IMR-90 (cell line): ENCODE results near the gene SPAG9. TPM values are rescaled to one million over a fixed set of nuclear protein-coding genes. Genes with fewer than 3 reads are reported as not detected.

Source experiments
- ATAC-seq: fragments of 200-7000 bp; cut with Tn5 transposase; 2 replicates; pipeline ENCODE4 v1.9.1; 2020; ENCODE audit warnings: low read depth, mild to moderate bottlenecking, moderate library complexity
- BruUV-seq: library from RNA; stranded (reverse); fragments of 400-500 nt; replicated peaks from 2 replicates; lab custom pipeline; 2021; lab: Mats Ljungman, UMichigan
- CTCF ChIA-PET: fragments of 300-600 bp; formaldehyde crosslinking; extraction: SDS; loops from one replicate; lab custom pipeline; 2021; ENCODE audit warnings: antibody characterized with exemption; lab: Yijun Ruan, JAX
- POLR2A ChIA-PET: fragments of 300-600 bp; sonication (Branson Sonifier 250); formaldehyde crosslinking; loops from one replicate; lab custom pipeline; 2022; ENCODE audit warnings: antibody characterized with exemption; ENCODE audit not compliant: unreplicated experiment; lab: Charles Lee
- DNase-seq: peaks from one replicate; pipeline ENCODE4 v3.0.0; 2013
- H2AFZ ChIP-seq: replicated peaks from 2 replicates; pipeline ENCODE3; 2013; ENCODE audit warnings: low read length, mild to moderate bottlenecking; ENCODE audit not compliant: poor library complexity
- H2AK5ac ChIP-seq: 2 replicates; pipeline ENCODE4 v1.6.1; 2013; ENCODE audit warnings: low read depth, low read length, inconsistent platforms
- H2AK9ac ChIP-seq: replicated peaks from 2 replicates; pipeline ENCODE3; 2013; ENCODE audit warnings: mild to moderate bottlenecking, low read depth, low read length, moderate library complexity; ENCODE audit not compliant: poor library complexity
- H2BK120ac ChIP-seq: 2 replicates; pipeline ENCODE4 v1.6.1; 2013; ENCODE audit warnings: low read depth, low read length, inconsistent platforms
- H2BK15ac ChIP-seq: 3 replicates; pipeline ENCODE4 v1.6.1; 2013; ENCODE audit warnings: low read depth, low read length, inconsistent platforms
- H2BK20ac ChIP-seq: 2 replicates; pipeline ENCODE4 v1.6.1; 2013; ENCODE audit warnings: low read depth, mild to moderate bottlenecking, inconsistent platforms, low read length, moderate library complexity
- H2BK5ac ChIP-seq: 2 replicates; pipeline ENCODE4 v1.6.1; 2013; ENCODE audit warnings: mild to moderate bottlenecking, low read depth, low read length, inconsistent platforms; ENCODE audit not compliant: poor library complexity, severe bottlenecking
- H3K14ac ChIP-seq: replicated peaks from 2 replicates; pipeline ENCODE4 v1.6.1; 2013; ENCODE audit warnings: low read depth, low read length, inconsistent platforms
- H3K18ac ChIP-seq: 2 replicates; pipeline ENCODE4 v1.6.1; 2013; ENCODE audit warnings: low read depth, low read length, control low read depth
- H3K23ac ChIP-seq: 2 replicates; pipeline ENCODE4 v1.6.1; 2013; ENCODE audit warnings: low read depth, low read length, inconsistent platforms
- H3K27ac ChIP-seq: 2 replicates; pipeline ENCODE4 v1.5.1; 2013; ENCODE audit warnings: mild to moderate bottlenecking, control low read depth, low read length; ENCODE audit not compliant: insufficient read depth
- H3K27me3 ChIP-seq: 2 replicates; pipeline ENCODE4 v1.6.1; 2013; ENCODE audit warnings: low read length; ENCODE audit not compliant: control insufficient read depth, insufficient read depth
- H3K36me3 ChIP-seq: 2 replicates; pipeline ENCODE4 v1.6.1; 2013; ENCODE audit warnings: low read length, mixed read lengths; ENCODE audit not compliant: control insufficient read depth, insufficient read depth
- H3K4ac ChIP-seq: 2 replicates; pipeline ENCODE4 v1.6.1; 2013; ENCODE audit warnings: low read depth, low read length, inconsistent platforms
- H3K4me1 ChIP-seq: 2 replicates; pipeline ENCODE4 v1.6.1; 2013; ENCODE audit warnings: low read length, mixed read lengths; ENCODE audit not compliant: control insufficient read depth, insufficient read depth
- H3K4me2 ChIP-seq: 2 replicates; pipeline ENCODE4 v1.6.1; 2013; ENCODE audit warnings: low read depth, mild to moderate bottlenecking, control low read depth, low read length, moderate library complexity
- H3K4me3 ChIP-seq: 2 replicates; pipeline ENCODE4 v1.5.1; 2013; ENCODE audit warnings: low read depth, mild to moderate bottlenecking, control low read depth, low read length, moderate library complexity; ENCODE audit not compliant: insufficient read depth
- H3K56ac ChIP-seq: 2 replicates; pipeline ENCODE4 v1.6.1; 2013; ENCODE audit warnings: low read length, inconsistent platforms; ENCODE audit not compliant: insufficient read depth; ENCODE audit errors: extremely low read depth
- H3K79me1 ChIP-seq, 2 experiments: 2 replicates each; pipeline ENCODE4 v1.6.1; 2013; ENCODE audit warnings: low read length in 2 of 2, inconsistent platforms in 1 of 2, low read depth in 1 of 2
- H3K9ac ChIP-seq: 2 replicates; pipeline ENCODE4 v1.6.1; 2013; ENCODE audit warnings: low read depth, low read length, control low read depth
- H3K9me1 ChIP-seq: 2 replicates; pipeline ENCODE4 v1.6.1; 2013; ENCODE audit warnings: low read length, inconsistent platforms; ENCODE audit not compliant: insufficient read depth
- H3K9me3 ChIP-seq: 2 replicates; pipeline ENCODE4 v1.6.1; 2013; ENCODE audit warnings: low read length; ENCODE audit not compliant: control insufficient read depth, insufficient read depth
- H4K20me1 ChIP-seq: 2 replicates; pipeline ENCODE4 v1.6.1; 2013; ENCODE audit warnings: low read length, inconsistent platforms; ENCODE audit not compliant: insufficient read depth
- H4K5ac ChIP-seq: 2 replicates; pipeline ENCODE4 v1.6.1; 2013; ENCODE audit warnings: mild to moderate bottlenecking, low read depth, low read length, control low read depth
- H4K8ac ChIP-seq, 2 experiments: 2 replicates each; pipeline ENCODE4 v1.6.1; 2013; ENCODE audit warnings: low read depth in 2 of 2, low read length in 2 of 2, control low read depth in 1 of 2, inconsistent platforms in 1 of 2
- H4K91ac ChIP-seq: 2 replicates; pipeline ENCODE4 v1.6.1; 2013; ENCODE audit warnings: low read depth, low read length, inconsistent platforms; ENCODE audit not compliant: insufficient read depth
- BHLHE40 ChIP-seq: fragments of 150-350 bp; IDR thresholded peaks from 2 replicates; pipeline ENCODE4 v1.6.1; 2016; ENCODE audit warnings: mild to moderate bottlenecking, low read depth, low read length
- CEBPB ChIP-seq: IDR thresholded peaks from 2 replicates; pipeline ENCODE4 v1.6.1; 2012; ENCODE audit warnings: low read depth, low read length, improper control_type of control experiment
- CHD1 ChIP-seq: IDR thresholded peaks from 2 replicates; pipeline ENCODE4 v1.6.1; 2012; ENCODE audit warnings: low read depth, low read length, improper control_type of control experiment
- FOS ChIP-seq: fragments of 150-350 bp; IDR thresholded peaks from 2 replicates; pipeline ENCODE4 v1.6.1; 2016; ENCODE audit warnings: low read depth, low read length
- MAFK ChIP-seq: IDR thresholded peaks from 2 replicates; pipeline ENCODE4 v1.6.1; 2012; ENCODE audit warnings: low read depth, low read length, improper control_type of control experiment
- MAZ ChIP-seq: IDR thresholded peaks from 2 replicates; pipeline ENCODE4 v1.6.1; 2012; ENCODE audit warnings: low read depth, mild to moderate bottlenecking, low read length, improper control_type of control experiment, moderate library complexity, borderline replicate concordance
- MXI1 ChIP-seq: IDR thresholded peaks from 2 replicates; pipeline ENCODE4 v1.6.1; 2012; ENCODE audit warnings: low read depth, mild to moderate bottlenecking, low read length, moderate library complexity, borderline replicate concordance
- NFE2L2 ChIP-seq: fragments of 150-350 bp; IDR thresholded peaks from 2 replicates; pipeline ENCODE4 v1.6.1; 2016; ENCODE audit warnings: low read depth, mild to moderate bottlenecking, low read length
- POLR2A ChIP-seq: IDR thresholded peaks from 2 replicates; pipeline ENCODE4 v1.6.1; 2012; ENCODE audit warnings: mild to moderate bottlenecking, low read depth, low read length
- RAD21 ChIP-seq: IDR thresholded peaks from 2 replicates; pipeline ENCODE4 v1.6.1; 2012; ENCODE audit warnings: low read length, improper control_type of control experiment
- RCOR1 ChIP-seq: IDR thresholded peaks from 2 replicates; pipeline ENCODE4 v1.6.1; 2012; ENCODE audit warnings: mild to moderate bottlenecking, low read length, improper control_type of control experiment; ENCODE audit not compliant: insufficient replicate concordance
- RFX5 ChIP-seq: IDR thresholded peaks from 2 replicates; pipeline ENCODE4 v1.8.0; 2012; ENCODE audit warnings: low read depth, mild to moderate bottlenecking, low read length, moderate library complexity
- SMC3 ChIP-seq: fragments of 150-350 bp; IDR thresholded peaks from 2 replicates; pipeline ENCODE4 v1.6.1; 2016; ENCODE audit warnings: low read depth, mild to moderate bottlenecking, antibody characterized with exemption, low read length, moderate library complexity
- WGBS, 2 experiments: methylation state at CpG; one replicate each; pipeline versions ENCODE4 v1.1.5 to v1.1.7; 2013; ENCODE audit warnings: missing lambda C conversion rate in 2 of 2; ENCODE audit not compliant: insufficient read length in 1 of 2; ENCODE audit errors: extremely low coverage in 2 of 2; 5-methylcytosine and 5-hydroxymethylcytosine counted together
- dilution Hi-C: fragments of 300-500 bp; cut with HindIII; formaldehyde crosslinking; loops from one replicate; pipeline ENCODE4 v1.14.3; 2018; ENCODE audit warnings: low sequenced_read_pairs; ENCODE audit not compliant: unreplicated experiment
- in situ Hi-C: fragments of 300-500 bp; cut with MboI; formaldehyde crosslinking; loops from 3 replicates; pipeline ENCODE4 v1.14.3; 2019; ENCODE audit warnings: low sequenced_read_pairs, inconsistent platforms, mixed read lengths
- intact Hi-C: fragments of 100-400 bp; cut with micrococcal nuclease; formaldehyde crosslinking; loops from 2 replicates; pipeline ENCODE4 v1.10.0; 2022
- polyA plus RNA-seq, 3 experiments: library from polyadenylated mRNA; depleted of rRNA; stranded (reverse); fragments of >200 nt; gene quantifications; 2 replicates each; pipeline ENCODE4 v1.2.3, GENCODE V29; 2012; ENCODE audit warnings: low replicate concordance in 1 of 3
- total RNA-seq: library from RNA; depleted of rRNA; stranded (reverse); fragments of >200 nt; gene quantifications from 2 replicates; pipeline ENCODE4 v1.2.3, GENCODE V29; 2012
- TF ChIP-seq, protein P1 (sequence below): fragments of 150-350 bp; IDR thresholded peaks from 2 replicates; pipeline ENCODE4 v1.6.1; 2017; ENCODE audit warnings: mild to moderate bottlenecking, antibody characterized with exemption, low read length, low read depth
- TF ChIP-seq, protein P2 (sequence below): fragments of 150-350 bp; IDR thresholded peaks from 2 replicates; pipeline ENCODE4 v1.6.1; 2016; ENCODE audit warnings: low read depth, mild to moderate bottlenecking, low read length, moderate library complexity, borderline replicate concordance

SPAG9 gene
- total and polyA plus RNA-seq, 2 of the 4 experiments (the other 2 are of a cell fraction) = 26.7 to 75.5 TPM

DNA sequence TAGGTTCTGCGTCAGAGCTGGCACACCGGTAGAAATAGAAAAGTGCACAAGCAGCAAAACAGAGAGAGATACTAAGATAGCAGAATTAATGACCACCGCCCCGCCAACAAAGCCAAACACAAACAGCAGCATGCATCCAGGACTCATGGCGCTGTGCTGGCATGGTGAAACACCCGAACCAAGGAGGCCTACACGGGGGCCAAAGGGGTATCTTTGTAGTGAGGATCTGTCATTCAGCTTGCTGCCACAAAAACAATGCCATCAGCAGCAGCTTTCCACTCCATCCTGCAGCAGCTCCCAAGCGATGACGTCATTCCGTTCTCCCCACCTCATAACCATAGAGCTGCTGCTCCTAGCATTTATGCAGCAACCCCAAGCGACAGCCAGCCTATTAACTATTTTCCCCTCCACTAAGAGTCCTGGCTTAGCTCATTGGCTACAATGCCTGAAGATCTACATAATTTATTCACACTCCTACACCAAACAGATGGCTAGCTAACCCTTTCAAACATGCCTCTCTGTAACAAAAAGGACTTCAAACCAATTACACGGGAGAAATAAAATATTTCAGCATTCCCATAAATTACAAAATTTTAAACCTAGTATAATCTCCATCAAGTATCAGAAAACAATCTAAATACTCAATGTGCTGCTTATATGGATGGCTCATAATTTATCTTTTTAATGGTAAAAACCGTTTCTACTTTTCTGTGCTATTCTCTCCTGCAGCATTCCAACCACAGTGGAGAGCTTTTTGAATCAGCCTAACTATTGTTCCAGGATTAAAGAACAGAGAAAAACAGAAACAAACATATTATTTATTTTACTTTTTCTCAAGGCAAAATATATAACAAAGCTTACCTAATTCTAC lies 73.9 kb downstream of the SPAG9 start:
- H2AFZ ChIP-seq = peak overlapping the region; percentile 67
- WGBS, 2 experiments = no CpG with 5 or more reads among the region's 13 CpGs
- no peak for TF ChIP-seq POLR2A
- TF ChIP-seq, protein P1, sequence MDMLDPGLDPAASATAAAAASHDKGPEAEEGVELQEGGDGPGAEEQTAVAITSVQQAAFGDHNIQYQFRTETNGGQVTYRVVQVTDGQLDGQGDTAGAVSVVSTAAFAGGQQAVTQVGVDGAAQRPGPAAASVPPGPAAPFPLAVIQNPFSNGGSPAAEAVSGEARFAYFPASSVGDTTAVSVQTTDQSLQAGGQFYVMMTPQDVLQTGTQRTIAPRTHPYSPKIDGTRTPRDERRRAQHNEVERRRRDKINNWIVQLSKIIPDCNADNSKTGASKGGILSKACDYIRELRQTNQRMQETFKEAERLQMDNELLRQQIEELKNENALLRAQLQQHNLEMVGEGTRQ = no peak
- TF ChIP-seq RAD21 = no peak
- no peak for TF ChIP-seq CHD1
- TF ChIP-seq NFE2L2 = no peak
- no peak for TF ChIP-seq MXI1
- 0 out of 2 replicates have a peak, but pooled peaks have one; percentile 10 for TF ChIP-seq CEBPB
- 0 out of 2 replicates have a peak, but pooled peaks have one; percentile 3 for TF ChIP-seq FOS
- TF ChIP-seq SMC3 = no peak
- TF ChIP-seq MAZ = no peak
- TF ChIP-seq RCOR1 = no peak
- TF ChIP-seq BHLHE40 = no peak
- peak; percentile 35; the same call in 1 of the 2 replicates for TF ChIP-seq MAFK
- TF ChIP-seq, protein P2, sequence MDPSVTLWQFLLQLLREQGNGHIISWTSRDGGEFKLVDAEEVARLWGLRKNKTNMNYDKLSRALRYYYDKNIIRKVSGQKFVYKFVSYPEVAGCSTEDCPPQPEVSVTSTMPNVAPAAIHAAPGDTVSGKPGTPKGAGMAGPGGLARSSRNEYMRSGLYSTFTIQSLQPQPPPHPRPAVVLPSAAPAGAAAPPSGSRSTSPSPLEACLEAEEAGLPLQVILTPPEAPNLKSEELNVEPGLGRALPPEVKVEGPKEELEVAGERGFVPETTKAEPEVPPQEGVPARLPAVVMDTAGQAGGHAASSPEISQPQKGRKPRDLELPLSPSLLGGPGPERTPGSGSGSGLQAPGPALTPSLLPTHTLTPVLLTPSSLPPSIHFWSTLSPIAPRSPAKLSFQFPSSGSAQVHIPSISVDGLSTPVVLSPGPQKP = no peak
- peak; percentile 79 for TF ChIP-seq RFX5

More for the DNA sequence above, 73.9 kb downstream of the SPAG9 start:
- Histone ChIP-seq H3K79me1 (peaks cover 18 to 37% of the 10 kb centered on the region in 2 experiments), H3K18ac (no peak overlapping the region), H4K8ac (peak overlapping the region in 1 of 2 experiments; percentile 56; a peak in 2 of 4 replicates), H3K9ac (no peak overlapping the region), H3K9me3 (no peaks in the 10 kb centered on the region), H2AK9ac (peak overlapping the region; percentile 31), H3K4me3 (no peak overlapping the region), H3K36me3 (no peaks in the 10 kb centered on the region), H4K91ac (no peak overlapping the region), H3K4me1 (peaks cover 4% of the 10 kb centered on the region; the same call in 1 of the 2 replicates), H2BK120ac (no peak overlapping the region), H2AK5ac (no peak overlapping the region), H3K14ac (peak overlapping the region; percentile 65), H2BK15ac (no peak overlapping the region), H2BK5ac (no peak overlapping the region), H4K20me1 (no peaks in the 10 kb centered on the region), H4K5ac (0 out of 2 replicates have a peak overlapping the region, but pooled peaks have one; percentile 2), H3K9me1 (peaks cover 7% of the 10 kb centered on the region), H3K23ac (peak overlapping the region; percentile 49; the same call in 1 of the 2 replicates), H3K27me3 (no peaks in the 10 kb centered on the region), H3K4ac (no peak overlapping the region), H3K4me2 (peak overlapping the region; percentile 72), H2BK20ac (no peak overlapping the region), H3K27ac (peak overlapping the region; percentile 1; the same call in 1 of the 2 replicates), H3K56ac (no peak overlapping the region)
- ChIA-PET CTCF (interaction anchor here (0.6 to 1.3 kb wide), 4 partner anchors 10 to 1845 kb away, joined by 3 to 8 read pairs (median 3); no protein-coding TSS in a partner anchor), POLR2A (interaction anchor here (0.6 kb wide), 1 partner anchor 295 kb away, joined by 5 read pairs; no protein-coding TSS in a partner anchor)
- intact Hi-C loops (no loop called here), dilution Hi-C loops (no loop called here), in situ Hi-C loops (no loop called here)
- no TSS peak for BruUV-seq
- peak; percentile 97 for ATAC-seq
- peak; percentile 87 for DNase-seq
